Measurements from ENCODE around the gene LCNL1. TPM values are rescaled to one million over a fixed set of nuclear protein-coding genes. Genes with fewer than 3 reads are reported as not detected.

LCNL1 gene
- total RNA-seq, 6 donors from 2014 or later = 0.61 to 6.3 (median 1.8) TPM; not detected in 1

DNA sequence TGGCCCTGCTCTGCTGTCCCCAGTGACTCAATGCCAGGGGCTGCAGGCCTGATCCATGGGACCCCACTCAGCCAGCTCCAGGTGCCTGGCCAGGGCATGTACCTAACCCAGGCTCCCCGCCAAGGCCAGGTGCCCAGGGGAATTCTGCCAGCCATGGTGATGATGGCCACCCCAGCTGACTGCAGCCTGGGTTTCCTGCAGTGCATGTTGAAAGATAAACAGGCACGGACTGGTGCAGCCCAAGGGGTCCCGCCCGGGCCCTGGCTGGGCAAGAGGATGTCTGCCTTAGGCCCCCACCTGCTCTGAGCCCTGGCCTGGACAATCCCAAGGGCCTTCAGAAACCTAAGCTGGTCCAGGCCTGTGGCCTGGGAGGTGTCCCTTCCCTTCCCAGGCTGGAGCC, 44.0 kb downstream of the LCNL1 start:
- ATAC-seq (ENCODE audit: low FRiP score in 2 of 2) (no peak), DNase-seq (peak in 1 of 2 donors; percentile 56)
- TF ChIP-seq POLR2A (IDR thresholded peaks at IDR 0.05) = no peak
- no peak for TF ChIP-seq EP300 (IDR thresholded peaks at IDR 0.05)
- Histone ChIP-seq H3K9me3 (no peaks in the 10 kb centered on the region), H3K27me3 (no peaks in the 10 kb centered on the region), H3K4me3 (peak overlapping the region in 2 of 4 donors; percentile 53 to 54), H3K27ac (peak overlapping the region in 2 of 4 donors; percentile 27 to 66), H3K4me1 (peaks cover 30 to 54% (median 41%) of the 10 kb centered on the region in 4 donors), H3K36me3 (no peaks in the 10 kb centered on the region)
- 55% methylated on average over 3 of the region's 4 CpGs; no CpG with 5 or more reads in 1 of the 2 donors for WGBS, 2 donors

DNA sequence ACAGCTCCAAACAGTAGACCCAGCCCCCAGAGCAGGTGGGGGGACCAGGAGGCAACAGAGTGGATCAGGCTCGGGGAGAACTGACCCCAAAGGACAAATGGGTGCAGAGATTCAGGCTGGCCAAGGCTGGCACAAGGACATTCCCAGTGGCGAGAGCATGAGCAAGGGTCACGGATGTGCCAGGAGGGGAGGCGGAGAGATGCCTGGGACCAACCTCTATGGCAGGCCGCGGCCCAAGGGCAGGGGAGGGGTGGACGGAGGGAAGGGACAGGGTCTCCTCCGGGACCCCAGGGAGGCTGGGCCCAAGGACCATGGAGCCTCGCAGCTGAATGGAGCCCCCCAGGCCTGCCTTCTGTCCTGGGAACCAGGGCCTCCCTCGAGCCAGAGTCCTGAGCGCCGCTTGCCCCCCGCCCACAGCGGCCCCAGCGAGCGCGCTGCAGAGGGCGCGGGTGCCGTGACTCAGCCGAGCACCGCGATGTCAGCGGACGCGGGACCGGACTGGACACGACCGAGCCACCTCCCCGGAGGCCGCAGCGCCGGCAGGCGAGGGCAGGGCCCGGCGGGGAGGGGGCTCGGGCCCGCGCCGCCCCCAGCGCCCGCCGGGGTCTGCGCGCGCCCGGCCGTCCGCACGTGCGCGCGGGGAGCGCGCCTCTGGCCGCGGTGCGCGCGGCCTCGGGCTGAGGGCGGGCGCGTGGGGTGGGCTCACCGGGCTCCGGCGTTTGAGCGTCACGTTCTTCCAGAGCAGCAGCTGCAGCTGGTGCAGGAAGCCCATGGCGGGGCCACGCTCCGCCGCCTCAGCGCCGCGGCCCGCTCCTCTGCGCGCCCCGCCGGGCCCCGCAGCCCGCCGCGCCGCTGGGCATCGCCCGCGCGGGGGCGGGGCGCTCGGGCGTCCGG, 44.8 kb downstream of the LCNL1 start, which contains the start of gene ABCA2:
ABCA2 (minus strand) TSS at position 869 of the 894 bp plus-strand sequence; CDS start at position 772, 97 bp downstream.
- ATAC-seq (ENCODE audit: low FRiP score in 2 of 2) = no peak

DNA sequence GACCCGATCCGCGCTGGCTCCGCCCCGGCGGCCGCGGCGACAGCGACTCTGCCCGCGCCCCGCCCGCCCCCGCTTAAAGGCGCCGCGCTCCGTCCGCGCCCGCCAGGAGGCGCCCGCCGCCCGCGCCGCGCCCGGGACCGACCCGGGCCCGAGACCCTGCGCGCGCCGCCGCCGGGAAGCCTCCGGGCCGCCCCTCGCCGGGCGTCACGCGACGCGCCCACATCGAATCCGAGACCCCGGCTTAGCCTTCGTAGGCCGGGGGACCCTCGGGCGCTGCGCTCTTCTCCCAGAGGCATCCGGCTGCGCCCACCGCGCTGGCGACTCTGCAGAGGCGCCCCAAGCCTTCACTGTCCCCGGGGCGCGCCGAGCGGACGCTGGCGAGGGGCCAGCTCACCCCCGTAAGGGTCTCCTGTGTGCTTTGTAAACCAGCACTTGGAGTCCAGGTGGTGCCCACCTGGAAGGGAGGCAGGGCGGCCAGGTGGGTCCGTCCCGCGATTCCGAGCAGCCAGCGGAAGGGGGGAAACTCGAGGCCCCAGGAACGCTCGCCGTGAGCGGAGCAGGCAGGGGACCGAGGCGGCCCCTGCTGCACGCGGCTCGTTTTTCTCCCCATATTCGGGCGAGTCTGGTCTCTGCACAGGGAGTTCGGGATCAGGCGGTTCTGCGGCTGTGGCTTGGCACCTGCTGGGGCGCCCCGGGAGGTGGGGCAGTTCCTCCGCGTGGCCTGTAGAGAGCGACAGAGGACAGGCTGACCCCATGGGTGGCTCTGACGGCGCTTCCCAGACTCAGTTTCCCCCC, 45.7 kb downstream of the LCNL1 start:
- Histone ChIP-seq H3K27ac (peak overlapping the region in 3 of 4 donors; percentile 38 to 79 (median 78)), H3K27me3 (no peaks in the 10 kb centered on the region), H3K4me3 (peak overlapping the region; percentile 54 to 72 (median 70)), H3K9me3 (no peaks in the 10 kb centered on the region), H3K4me1 (peaks cover 30 to 63% (median 46%) of the 10 kb centered on the region in 4 donors), H3K36me3 (no peaks in the 10 kb centered on the region)
- WGBS, 2 donors = 0% methylated on average over 11 of the region's 98 CpGs; no CpG with 5 or more reads in 1 of the 2 donors
- DNase-seq = peak; percentile 78 to 95
- peak; percentile 57 to 60 for ATAC-seq (ENCODE audit: low FRiP score in 2 of 2)
- TF ChIP-seq POLR2AphosphoS5 (IDR thresholded peaks at IDR 0.05) (no peak), EP300 (IDR thresholded peaks at IDR 0.05) (no peak), POLR2A (IDR thresholded peaks at IDR 0.05) (no peak), CTCF (IDR thresholded peaks at IDR 0.05) (peak in 5 of 6 experiments; percentile 23 to 63 (median 50))

More for the DNA sequence above, 44.8 kb downstream of the LCNL1 start, which contains the start of gene ABCA2:
- WGBS, 2 donors = 38% methylated on average over 7 to 9 of the region's 95 CpGs
- Histone ChIP-seq H3K27me3 (no peaks in the 10 kb centered on the region), H3K9me3 (no peaks in the 10 kb centered on the region), H3K4me3 (peak within 1 kb of the TSS; percentile 54 to 72 (median 70)), H3K27ac (peak within 1 kb of the TSS in 3 of 4 donors; percentile 50 to 79 (median 78)), H3K4me1 (peaks cover 30 to 62% (median 46%) of the 10 kb centered on the region in 4 donors), H3K36me3 (no peaks in the 10 kb centered on the region)
- DNase-seq = peak in 1 of 2 donors; percentile 87
- TF ChIP-seq POLR2A (IDR thresholded peaks at IDR 0.05) = no peak
- TF ChIP-seq POLR2AphosphoS5 (IDR thresholded peaks at IDR 0.05) = no peak
- TF ChIP-seq CTCF (IDR thresholded peaks at IDR 0.05) = no peak

DNA sequence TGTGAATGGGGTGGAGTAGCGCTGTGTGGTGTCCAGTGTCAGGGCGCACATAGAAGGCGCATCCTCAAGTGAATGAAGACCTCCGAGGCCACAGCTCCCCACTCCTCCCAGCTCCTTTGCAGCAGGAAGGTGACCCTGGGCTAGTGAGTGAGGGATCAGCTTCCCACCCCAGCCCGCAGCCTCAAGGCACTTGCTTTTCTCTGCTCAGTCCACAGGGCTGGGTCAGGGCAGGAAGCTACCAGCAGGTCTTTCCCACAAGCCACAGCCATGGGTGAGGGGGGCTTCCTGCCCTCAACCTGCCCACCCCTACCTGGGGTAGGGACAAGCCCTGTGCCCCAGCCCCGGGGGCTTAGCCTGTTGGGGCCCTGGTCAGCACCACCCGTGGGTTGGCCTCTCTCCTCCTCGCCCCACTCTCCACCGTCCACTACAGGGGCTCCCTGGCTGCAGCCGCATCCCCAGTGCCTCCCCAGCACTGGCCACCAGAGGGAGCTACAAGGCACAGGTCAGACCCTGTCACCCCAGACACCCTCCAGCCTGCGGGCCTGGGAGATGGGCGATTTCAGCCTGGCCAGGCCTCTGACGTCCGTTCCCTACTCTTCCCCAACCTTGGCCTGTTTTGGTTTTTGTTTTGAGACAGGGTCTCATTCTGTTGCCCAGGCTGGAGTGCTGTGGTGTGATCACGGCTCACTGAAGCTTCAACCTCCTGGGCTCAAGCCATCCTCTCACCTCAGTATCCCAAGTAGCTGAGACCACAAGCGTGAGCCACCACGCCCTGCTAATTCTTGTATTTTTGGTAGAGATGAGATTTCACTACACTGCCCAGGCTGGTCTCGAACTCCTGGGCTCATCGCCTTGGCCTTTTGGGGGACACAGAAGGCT, 46.5 kb downstream of the LCNL1 start:
- Histone ChIP-seq H3K4me1 (peaks cover 31 to 65% (median 46%) of the 10 kb centered on the region in 4 donors), H3K27me3 (no peaks in the 10 kb centered on the region), H3K36me3 (no peaks in the 10 kb centered on the region), H3K27ac (peak overlapping the region; percentile 71 to 79 (median 76)), H3K4me3 (peak overlapping the region in 3 of 4 donors; percentile 54 to 72 (median 68)), H3K9me3 (no peaks in the 10 kb centered on the region)
- TF ChIP-seq CTCF (IDR thresholded peaks at IDR 0.05) (peak; percentile 90 to 95 (median 92)), POLR2AphosphoS5 (IDR thresholded peaks at IDR 0.05) (no peak)
- ATAC-seq (ENCODE audit: low FRiP score in 2 of 2) (peak; percentile 85 to 88), DNase-seq (peak in 1 of 2 donors; percentile 82)
- 18 to 25% methylated on average over 14 to 19 of the region's 19 CpGs for WGBS, 2 donors

Data from upper lobe of left lung (tissue), 6 donors.